Adrenal gland (tissue), 12 donors: ENCODE data around the gene AHNAK2. TPM values are rescaled to one million over a fixed set of nuclear protein-coding genes. Genes with fewer than 3 reads are reported as not detected.
"Not testable (repeated sequence)": the region's sequence is repeated elsewhere in the genome, so short reads cannot be mapped to it uniquely, and the experiment has no call there.

Experiments
- DNase-seq, 7 donors: peaks; one replicate each; pipeline ENCODE4 v3.0.0-alpha.2; 2019 to 2020
- H3K27ac ChIP-seq, 5 donors: fragments of 200-600 bp; sonication (generic) in 4 of 5; 1 replicate in 3 of 5; 2 replicates in 2 of 5; pipeline versions ENCODE4 v1.5.1 to v1.8.0; 2016 to 2020; ENCODE audit warnings: mild to moderate bottlenecking in 1 of 5
- H3K27me3 ChIP-seq: fragments of 200-600 bp; 2 replicates; pipeline ENCODE4 v1.8.0; 2021
- H3K36me3 ChIP-seq, 2 donors: fragments of 200-600 bp; replicated peaks in 1 of 2; 1 replicate in 1 of 2; 2 replicates in 1 of 2; pipeline versions ENCODE4 v1.5.1 to v1.8.0; 2018 to 2022
- H3K4me1 ChIP-seq, 2 donors: fragments of 200-600 bp; replicated peaks in 1 of 2; 1 replicate in 1 of 2; 2 replicates in 1 of 2; pipeline versions ENCODE4 v1.5.1 to v1.8.0; 2018 to 2021
- H3K4me3 ChIP-seq, 4 donors: fragments of 200-600 bp; sonication (generic) in 3 of 4; one replicate each; pipeline ENCODE4 v1.5.1; 2016 to 2018
- H3K9me3 ChIP-seq, 3 donors: fragments of 200-600 bp; sonication (generic) in 1 of 3; replicated peaks in 1 of 3; 1 replicate in 2 of 3; 2 replicates in 1 of 3; pipeline versions ENCODE4 v1.5.1 to v1.8.0; 2016 to 2021
- POLR2A ChIP-seq, 2 donors: fragments of 450-650 bp; IDR thresholded peaks; one replicate each; pipeline ENCODE4 v1.6.1; 2017; ENCODE audit warnings: antibody characterized with exemption in 2 of 2, mild to moderate bottlenecking in 2 of 2, moderate library complexity in 1 of 2
- WGBS, 4 donors: extraction: QIAGEN DNeasy Blood & Tissue Kit in 2 of 4; methylation state at CpG; one replicate each; pipeline versions ENCODE4 v1.1.5 to v1.1.7; 2013 to 2017; 5-methylcytosine and 5-hydroxymethylcytosine counted together
- intact Hi-C, 2 donors: fragments of 100-400 bp; cut with DNase I; formaldehyde crosslinking; loops; one replicate each; pipeline versions ENCODE4 v1.14.1 to v1.15.0; 2022 to 2023
- polyA plus RNA-seq, 3 donors: library from polyadenylated mRNA; stranded (reverse); fragments of 200-250 nt in 2 of 3; fragments of 350-450 nt in 1 of 3; fragmentation: Illumina TruSeq in 1 of 3; extraction: RNeasy Lipid Tissue Mini Kit (QIAGEN cat#74804) in 1 of 3; gene quantifications; one replicate each; pipeline ENCODE4 v1.2.3, GENCODE V29; 2013 to 2014
- total RNA-seq, 9 donors: library from RNA; depleted of rRNA in 4 of 9; stranded (reverse); fragments of >200 nt in 4 of 9; fragments of 120-200 nt in 1 of 9; fragmentation: NEBNext Ultra II Directional in 1 of 9; extraction: Animal tissue kit (Norgen Biotek cat#: 25700) in 1 of 9; gene quantifications; one replicate each; pipeline versions ENCODE4 v1.1.0 to v1.2.4, GENCODE V29; 2013 to 2023
- TF ChIP-seq, protein P1 (sequence below), 6 experiments: fragments of 450-650 bp in 4 of 6; fragments of 200-600 bp in 2 of 6; sonication (generic) in 1 of 6; IDR thresholded peaks; 1 replicate in 5 of 6; 2 replicates in 1 of 6; pipeline versions ENCODE4 v1.5.1 to v1.8.0; 2016 to 2021; ENCODE audit warnings: antibody characterized with exemption in 6 of 6, mild to moderate bottlenecking in 2 of 6, moderate library complexity in 1 of 6
- donor health status: healthy with polysubstance abuse.
- donor health status: Bipolar disorder and iron deficiency.
- donor health status: DM: yes; HTN: yes; CAD: no.
- donor health status: DM: no; HTN: no; CAD: no.
- donor health status: DM: no; HTN: no; CAD: no.
- donor health status: DM: yes; HTN: yes; CAD: no.

The AHNAK2 gene
- total and polyA plus RNA-seq, 12 donors, result 0.67 to 16.0 (median 4.1) TPM

DNA sequence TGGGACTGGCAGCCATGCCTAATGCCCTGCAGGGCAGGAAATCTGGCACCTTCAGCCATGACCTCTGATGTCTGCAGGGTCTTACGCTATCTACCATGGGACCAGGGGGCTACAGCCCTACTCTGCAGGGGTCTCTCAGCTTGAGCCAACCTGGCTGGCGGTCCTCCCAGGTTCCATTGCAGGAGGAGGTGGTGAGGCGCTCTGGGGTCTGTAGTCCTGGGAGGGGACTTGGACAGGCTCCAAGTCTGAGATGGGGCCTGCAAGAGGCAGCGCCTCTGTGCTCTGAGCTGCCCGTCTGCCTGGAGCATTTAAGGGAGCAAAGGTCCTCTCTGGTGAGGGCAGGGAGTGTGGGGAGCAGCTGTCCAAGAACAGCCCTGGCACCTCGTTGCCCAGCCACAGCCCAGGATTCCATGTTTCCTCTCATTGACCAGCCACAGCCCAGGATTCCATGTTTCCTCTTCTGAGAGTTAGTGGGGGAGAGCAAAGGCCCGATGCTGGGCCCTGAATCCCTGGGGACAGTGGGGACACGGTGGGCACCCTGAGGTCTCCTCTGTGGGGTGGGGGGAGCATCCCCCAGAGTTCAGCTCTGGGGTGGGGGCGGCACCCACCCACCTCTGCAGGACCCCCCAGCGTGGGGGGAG lies 52.8 kb downstream of the AHNAK2 start:
- peaks cover 5% of the 10 kb centered on the region for H3K27me3 ChIP-seq
- 68 to 83% (median 73%) methylated on average over 6 to 10 of the region's 10 CpGs; no CpG with 5 or more reads in 1 of the 4 donors for WGBS, 4 donors
- no peak for TF ChIP-seq POLR2A (IDR thresholded peaks at IDR 0.05)
- TF ChIP-seq, protein P1, sequence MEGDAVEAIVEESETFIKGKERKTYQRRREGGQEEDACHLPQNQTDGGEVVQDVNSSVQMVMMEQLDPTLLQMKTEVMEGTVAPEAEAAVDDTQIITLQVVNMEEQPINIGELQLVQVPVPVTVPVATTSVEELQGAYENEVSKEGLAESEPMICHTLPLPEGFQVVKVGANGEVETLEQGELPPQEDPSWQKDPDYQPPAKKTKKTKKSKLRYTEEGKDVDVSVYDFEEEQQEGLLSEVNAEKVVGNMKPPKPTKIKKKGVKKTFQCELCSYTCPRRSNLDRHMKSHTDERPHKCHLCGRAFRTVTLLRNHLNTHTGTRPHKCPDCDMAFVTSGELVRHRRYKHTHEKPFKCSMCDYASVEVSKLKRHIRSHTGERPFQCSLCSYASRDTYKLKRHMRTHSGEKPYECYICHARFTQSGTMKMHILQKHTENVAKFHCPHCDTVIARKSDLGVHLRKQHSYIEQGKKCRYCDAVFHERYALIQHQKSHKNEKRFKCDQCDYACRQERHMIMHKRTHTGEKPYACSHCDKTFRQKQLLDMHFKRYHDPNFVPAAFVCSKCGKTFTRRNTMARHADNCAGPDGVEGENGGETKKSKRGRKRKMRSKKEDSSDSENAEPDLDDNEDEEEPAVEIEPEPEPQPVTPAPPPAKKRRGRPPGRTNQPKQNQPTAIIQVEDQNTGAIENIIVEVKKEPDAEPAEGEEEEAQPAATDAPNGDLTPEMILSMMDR (IDR thresholded peaks at IDR 0.05), result no peak
- no peaks in the 10 kb centered on the region for H3K36me3 ChIP-seq
- no peaks in the 10 kb centered on the region for H3K9me3 ChIP-seq
- intact Hi-C loops, result no loop called here
- no peak overlapping the region for H3K4me3 ChIP-seq
- H3K4me1 ChIP-seq, result no peaks in the 10 kb centered on the region
- DNase-seq, result no peak
- H3K27ac ChIP-seq, result no peak overlapping the region

DNA sequence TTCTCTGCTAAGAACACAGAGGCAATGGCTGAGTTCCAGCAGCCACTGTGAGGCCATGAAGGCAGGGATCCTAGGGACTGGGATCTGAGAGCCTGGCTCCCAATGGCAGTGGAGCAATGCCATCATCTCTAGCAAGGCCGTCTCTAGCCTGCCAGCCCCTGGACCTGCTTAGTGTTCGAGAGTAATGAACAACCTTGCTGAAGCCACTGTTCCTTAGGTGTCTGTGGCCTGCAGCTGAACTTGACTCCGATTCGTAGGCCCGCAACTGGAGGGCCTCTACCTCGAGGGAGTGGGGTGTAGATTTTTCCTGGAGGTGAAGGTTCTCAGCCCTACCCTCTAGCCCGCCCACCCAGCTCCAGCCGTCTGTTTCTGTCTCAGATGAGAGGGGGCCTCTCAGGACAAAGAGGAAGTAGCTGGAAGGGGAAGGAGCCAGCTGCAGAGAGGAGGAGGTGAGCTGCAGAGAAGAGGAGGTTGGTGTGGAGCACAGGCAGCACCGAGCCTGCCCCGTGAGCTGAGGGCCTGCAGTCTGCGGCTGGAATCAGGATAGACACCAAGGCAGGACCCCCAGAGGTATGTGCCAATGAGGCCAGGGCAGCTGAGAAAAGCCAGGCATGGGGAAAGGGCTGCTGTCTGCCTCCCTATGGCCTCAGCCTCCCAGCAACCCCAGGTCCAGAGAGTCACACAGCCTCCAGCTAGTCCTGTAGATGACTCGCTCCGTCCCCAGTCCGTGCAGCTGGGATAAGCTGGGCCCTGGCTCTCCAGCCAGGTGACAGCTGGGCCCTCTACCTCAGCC lies 53.6 kb downstream of the AHNAK2 start, which contains the start of gene PLD4:
Gene PLD4, plus strand, starts transcription at position 459 of the 793 bp plus-strand sequence. CDS start 2,262 bp downstream, outside the sequence.
- Histone ChIP-seq H3K36me3 (no peaks in the 10 kb centered on the region), H3K9me3 (no peaks in the 10 kb centered on the region), H3K27me3 (peaks cover 5% of the 10 kb centered on the region), H3K4me3 (no peak within 1 kb of the TSS), H3K4me1 (no peaks in the 10 kb centered on the region), H3K27ac (no peak within 1 kb of the TSS)
- intact Hi-C loops, result no loop called here
- 72 to 79% (median 77%) methylated on average over 11 to 14 of the region's 14 CpGs for WGBS, 4 donors
- TF ChIP-seq, protein P1 (IDR thresholded peaks at IDR 0.05), result no peak
- no peak for TF ChIP-seq POLR2A (IDR thresholded peaks at IDR 0.05)
- DNase-seq, result no peak

DNA sequence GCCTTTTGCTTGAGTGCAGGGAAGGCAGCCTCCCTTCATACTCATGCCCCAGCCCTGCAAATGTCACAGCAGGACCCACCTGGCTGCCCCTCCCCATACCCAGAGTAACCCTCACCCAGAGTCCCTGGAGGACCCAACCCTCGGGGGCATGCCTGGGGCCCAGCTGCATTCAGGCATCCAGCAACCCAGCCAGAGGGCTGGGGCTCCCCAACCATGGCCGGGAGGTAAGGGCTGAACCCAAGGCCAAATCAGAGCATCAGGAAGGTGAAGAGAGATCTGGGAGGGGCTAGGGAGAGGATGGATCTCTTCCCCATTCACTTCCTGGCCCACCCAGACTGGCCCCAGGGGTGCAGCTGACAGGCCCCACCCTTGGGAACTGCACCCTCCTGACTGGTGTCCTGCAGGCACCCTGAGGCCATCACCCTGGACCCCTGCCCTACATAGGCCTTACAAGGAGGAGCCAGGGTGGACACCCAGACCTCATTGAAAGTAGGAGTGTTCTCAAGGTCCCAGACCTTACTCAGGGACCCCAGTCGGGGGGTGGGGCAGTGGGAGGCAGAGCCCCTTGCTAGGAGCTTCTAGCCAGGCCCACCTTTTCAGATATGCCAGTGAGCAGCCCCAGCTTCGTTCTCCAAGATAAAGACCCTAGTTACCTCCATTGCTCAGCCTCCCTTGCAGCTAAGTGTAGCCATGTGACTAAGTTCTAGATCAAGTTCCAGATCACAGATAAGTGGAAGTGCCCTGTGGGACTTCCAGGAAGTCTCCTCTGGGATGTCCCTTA lies 54.3 kb downstream of the AHNAK2 start:
- TF ChIP-seq POLR2A (IDR thresholded peaks at IDR 0.05), result no peak
- TF ChIP-seq, protein P1 (IDR thresholded peaks at IDR 0.05), result no peak
- 64 to 95% (median 93%) methylated on average over 3 to 4 of the region's 4 CpGs for WGBS, 4 donors
- H3K27me3 ChIP-seq, result peaks cover 4% of the 10 kb centered on the region
- H3K36me3 ChIP-seq, result no peaks in the 10 kb centered on the region
- no peaks in the 10 kb centered on the region for H3K4me1 ChIP-seq
- no peak overlapping the region for H3K4me3 ChIP-seq
- intact Hi-C loops, result no loop called here
- H3K9me3 ChIP-seq, result no peaks in the 10 kb centered on the region
- H3K27ac ChIP-seq, result no peak overlapping the region
- DNase-seq, result no peak

DNA sequence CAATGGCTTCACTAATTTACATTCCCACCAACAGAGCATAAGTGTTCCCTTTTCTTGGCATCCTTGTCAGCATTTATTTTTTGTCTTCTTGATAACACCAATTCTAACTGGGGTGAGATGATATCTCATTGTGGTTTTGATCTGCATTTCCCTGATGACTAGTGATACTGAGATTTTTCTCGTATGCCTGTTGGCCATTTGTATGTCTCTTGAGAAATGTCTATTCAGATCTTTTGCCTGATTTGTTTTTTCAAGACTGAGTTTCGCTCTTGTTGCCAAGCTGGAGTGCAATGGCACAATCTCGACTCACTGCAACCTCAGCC lies 58.2 kb downstream of the AHNAK2 start:
- intact Hi-C loops, result no loop called here
- TF ChIP-seq, protein P1 (IDR thresholded peaks at IDR 0.05), result no peak
- TF ChIP-seq POLR2A (IDR thresholded peaks at IDR 0.05), result no peak
- Histone ChIP-seq H3K9me3 (no peaks in the 10 kb centered on the region), H3K36me3 (no peaks in the 10 kb centered on the region), H3K27me3 (no peaks in the 10 kb centered on the region), H3K4me1 (no peaks in the 10 kb centered on the region), H3K27ac (no peak overlapping the region), H3K4me3 (no peak overlapping the region)
- DNase-seq, result no peak
- WGBS, 4 donors, result 58 to 78% (median 61%) methylated on average over 3 of the region's 3 CpGs

DNA sequence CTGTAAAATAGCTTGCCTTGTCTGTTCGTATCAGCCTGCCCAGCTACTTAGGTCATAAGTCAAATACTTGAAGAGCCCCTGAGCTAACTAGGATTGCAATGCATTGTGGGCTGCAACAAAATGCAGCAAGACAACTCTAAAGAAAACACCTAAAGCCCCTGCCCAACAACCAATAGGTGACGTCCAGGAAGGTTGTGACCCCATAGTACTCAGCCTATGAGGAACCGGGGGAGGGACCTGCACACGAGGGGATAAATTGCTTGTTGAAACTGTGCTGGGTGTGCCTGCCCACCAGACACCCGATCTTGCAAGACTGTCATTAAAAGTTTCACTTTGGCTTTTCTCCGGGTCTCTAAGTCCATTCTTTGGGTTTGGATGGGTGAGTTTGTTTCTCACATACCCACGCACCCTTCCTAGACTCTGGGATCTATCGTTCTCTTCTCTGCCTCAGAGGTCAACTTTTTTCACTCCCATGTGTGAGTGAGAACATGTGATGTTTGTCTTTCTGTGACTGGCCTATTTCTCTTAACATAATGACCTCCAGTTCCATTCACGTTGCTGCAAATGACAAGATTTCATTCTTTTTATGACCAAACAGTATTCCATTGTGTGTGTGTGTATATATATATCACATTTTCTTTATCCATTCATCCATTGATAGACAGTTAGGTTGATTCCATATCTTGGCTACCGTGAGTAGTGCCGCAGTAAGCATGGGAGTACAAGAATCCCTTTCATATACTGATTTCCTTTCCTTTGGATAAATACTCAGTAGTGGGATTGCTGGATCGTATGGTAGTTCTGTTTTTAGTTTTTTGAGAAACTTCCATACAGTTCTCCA lies 58.8 kb downstream of the AHNAK2 start:
- H3K4me3 ChIP-seq, H3K4me1 ChIP-seq, DNase-seq, H3K36me3 ChIP-seq, intact Hi-C loops, H3K27me3 ChIP-seq, H3K9me3 ChIP-seq, H3K27ac ChIP-seq: not testable (repeated sequence)
- WGBS, 4 donors, result 67 to 73% (median 71%) methylated on average over 11 to 12 of the region's 12 CpGs
